Skeletal muscle tissue (tissue), 4 donors: Measurements from ENCODE around the gene PACC1. TPM values are rescaled to one million over a fixed set of nuclear protein-coding genes. Genes with fewer than 3 reads are reported as not detected.
"Not testable (repeated sequence)": the region's sequence is repeated elsewhere in the genome, so short reads cannot be mapped to it uniquely, and the experiment has no call there.

Experiments used
- H3K27ac ChIP-seq: one replicate; pipeline ENCODE4 v1.7.0; 2013; ENCODE audit warnings: mild to moderate bottlenecking, low read depth, low read length, inconsistent platforms
- H3K27me3 ChIP-seq, 3 donors: one replicate each; pipeline ENCODE4 v1.7.0; 2013; ENCODE audit warnings: low read length in 3 of 3; ENCODE audit not compliant: control insufficient read depth in 3 of 3, insufficient read depth in 3 of 3
- H3K36me3 ChIP-seq, 3 donors: one replicate each; pipeline ENCODE4 v1.7.0; 2013; ENCODE audit warnings: low read length in 3 of 3; ENCODE audit not compliant: control insufficient read depth in 3 of 3, insufficient read depth in 3 of 3
- H3K4me1 ChIP-seq, 3 donors: one replicate each; pipeline ENCODE4 v1.7.0; 2013; ENCODE audit warnings: low read length in 3 of 3, mild to moderate bottlenecking in 3 of 3; ENCODE audit not compliant: control insufficient read depth in 3 of 3, insufficient read depth in 3 of 3
- H3K4me3 ChIP-seq, 3 donors: one replicate each; pipeline ENCODE4 v1.7.0; 2013; ENCODE audit warnings: low read length in 3 of 3
- H3K9ac ChIP-seq, 3 donors: one replicate each; pipeline ENCODE4 v1.7.0; 2013; ENCODE audit warnings: low read length in 3 of 3, mild to moderate bottlenecking in 3 of 3, moderate library complexity in 2 of 3, low read depth in 1 of 3
- H3K9me3 ChIP-seq, 3 donors: one replicate each; pipeline ENCODE4 v1.7.0; 2013; ENCODE audit warnings: low read length in 3 of 3; ENCODE audit not compliant: control insufficient read depth in 3 of 3
- total RNA-seq: library from RNA; depleted of rRNA; stranded (reverse); fragments of >200 nt; gene quantifications from one replicate; pipeline ENCODE4 v1.2.3, GENCODE V29; 2014
- donor health status: Osteomylitis.

PACC1 gene
- total RNA-seq, 1 donor from 2014 or later, result 5.7 TPM

- no peaks in the 10 kb centered on the region for H3K36me3 ChIP-seq
- H3K27ac ChIP-seq, result no peak overlapping the region
- no peak overlapping the region for H3K9ac ChIP-seq
- H3K9me3 ChIP-seq, result no peaks in the 10 kb centered on the region
- H3K27me3 ChIP-seq, result no peaks in the 10 kb centered on the region
- no peaks in the 10 kb centered on the region for H3K4me1 ChIP-seq
- H3K4me3 ChIP-seq, result no peak overlapping the region
These were observed 13.6 kb downstream of the PACC1 start for GRCh38 chr1:212401042-212401441.

- Histone ChIP-seq H3K36me3 (no peaks in the 10 kb centered on the region), H3K9me3 (no peaks in the 10 kb centered on the region), H3K27ac (no peak overlapping the region), H3K27me3 (no peaks in the 10 kb centered on the region), H3K9ac (no peak overlapping the region), H3K4me3 (no peak overlapping the region), H3K4me1 (no peaks in the 10 kb centered on the region)
These were observed 17.5 kb downstream of the PACC1 start for GRCh38 chr1:212397171-212397570.

GRCh38 chr1:212396638-212397037, 18.0 kb downstream of the PACC1 start:
- no peak overlapping the region for H3K9ac ChIP-seq
- H3K4me3 ChIP-seq, result no peak overlapping the region
- no peaks in the 10 kb centered on the region for H3K27me3 ChIP-seq
- H3K9me3 ChIP-seq, result no peaks in the 10 kb centered on the region
- H3K36me3 ChIP-seq, result no peaks in the 10 kb centered on the region
- no peak overlapping the region for H3K27ac ChIP-seq
- H3K4me1 ChIP-seq, result no peaks in the 10 kb centered on the region

GRCh38 chr1:212395678-212396437, 18.8 kb downstream of the PACC1 start:
- H3K4me1 ChIP-seq, H3K36me3 ChIP-seq, H3K27me3 ChIP-seq, H3K9ac ChIP-seq, H3K4me3 ChIP-seq, H3K27ac ChIP-seq, H3K9me3 ChIP-seq: not testable (repeated sequence)

- H3K9me3 ChIP-seq, result no peaks in the 10 kb centered on the region
- no peaks in the 10 kb centered on the region for H3K27me3 ChIP-seq
- peaks cover 6 to 11% (median 8%) of the 10 kb centered on the region in 3 donors for H3K36me3 ChIP-seq
- H3K4me1 ChIP-seq, result peaks cover 4 to 9% (median 5%) of the 10 kb centered on the region in 3 donors
- no peak overlapping the region for H3K9ac ChIP-seq
- H3K27ac ChIP-seq, result no peak overlapping the region
- H3K4me3 ChIP-seq, result no peak overlapping the region
These were observed 25.5 kb downstream of the PACC1 start for GRCh38 chr1:212388985-212389716.

- H3K36me3 ChIP-seq, result peaks cover 9 to 13% (median 12%) of the 10 kb centered on the region in 3 donors
- no peaks in the 10 kb centered on the region for H3K9me3 ChIP-seq
- H3K4me3 ChIP-seq, result no peak overlapping the region
- H3K27ac ChIP-seq, result no peak overlapping the region
- peaks cover 4 to 9% (median 5%) of the 10 kb centered on the region in 3 donors for H3K4me1 ChIP-seq
- no peak overlapping the region for H3K9ac ChIP-seq
- H3K27me3 ChIP-seq, result no peaks in the 10 kb centered on the region
These were observed 28.7 kb downstream of the PACC1 start for GRCh38 chr1:212386029-212386428.

GRCh38 chr1:212381397-212382035, 33.2 kb downstream of the PACC1 start:
- H3K9me3 ChIP-seq, result no peaks in the 10 kb centered on the region
- no peak overlapping the region for H3K9ac ChIP-seq
- no peak overlapping the region for H3K4me3 ChIP-seq
- no peaks in the 10 kb centered on the region for H3K27me3 ChIP-seq
- no peak overlapping the region for H3K27ac ChIP-seq
- peaks cover 4 to 8% (median 5%) of the 10 kb centered on the region in 3 donors for H3K4me1 ChIP-seq
- H3K36me3 ChIP-seq, result peaks cover 18 to 36% (median 29%) of the 10 kb centered on the region in 3 donors

- Histone ChIP-seq H3K27me3 (no peaks in the 10 kb centered on the region), H3K9ac (no peak overlapping the region), H3K4me3 (no peak overlapping the region), H3K27ac (no peak overlapping the region), H3K36me3 (peaks cover 18 to 30% (median 20%) of the 10 kb centered on the region in 3 donors), H3K4me1 (no peaks in the 10 kb centered on the region), H3K9me3 (no peaks in the 10 kb centered on the region)
These were observed 35.3 kb downstream of the PACC1 start for GRCh38 chr1:212379366-212379765.

- Histone ChIP-seq H3K4me3 (no peak overlapping the region), H3K9ac (no peak overlapping the region), H3K27me3 (no peaks in the 10 kb centered on the region), H3K9me3 (no peaks in the 10 kb centered on the region), H3K27ac (no peak overlapping the region), H3K4me1 (no peaks in the 10 kb centered on the region), H3K36me3 (peaks cover 16 to 24% (median 16%) of the 10 kb centered on the region in 3 donors)
These were observed 37.0 kb downstream of the PACC1 start for GRCh38 chr1:212377644-212378043.

- Histone ChIP-seq H3K27ac (no peak overlapping the region), H3K36me3 (peaks cover 15 to 24% (median 16%) of the 10 kb centered on the region in 3 donors), H3K9me3 (no peaks in the 10 kb centered on the region), H3K9ac (no peak overlapping the region), H3K4me3 (no peak overlapping the region), H3K4me1 (no peaks in the 10 kb centered on the region), H3K27me3 (no peaks in the 10 kb centered on the region)
These were observed 38.7 kb downstream of the PACC1 start for GRCh38 chr1:212375986-212376385.
